HepG2 (cell line): ENCODE data around the gene PXDC1. TPM values are rescaled to one million over a fixed set of nuclear protein-coding genes. Genes with fewer than 3 reads are reported as not detected.

ENCODE experiments used
- ATAC-seq: fragments of 200-7000 bp; cut with Tn5 transposase; 3 replicates; pipeline ENCODE4 v1.9.1; 2020; ENCODE audit warnings: mild to moderate bottlenecking, moderate library complexity
- BruUV-seq: library from RNA; stranded (reverse); fragments of 400-500 nt; replicated peaks from 2 replicates; lab custom pipeline; 2021; lab: Mats Ljungman, UMichigan
- CTCF ChIA-PET: fragments of 300-600 bp; formaldehyde crosslinking; extraction: SDS; loops from one replicate; lab custom pipeline; 2021; ENCODE audit warnings: low total read pairs, inconsistent platforms, low intra/inter-chr PET ratio; lab: Yijun Ruan, JAX
- POLR2A ChIA-PET: fragments of 350-600 bp; sonication (Branson Sonifier 250); formaldehyde crosslinking; loops from one replicate; lab custom pipeline; 2020; ENCODE audit warnings: antibody characterized with exemption, inconsistent platforms; lab: Yijun Ruan, JAX
- DNase-seq: peaks from one replicate; pipeline ENCODE4 v3.0.0-alpha.2; 2015; ENCODE audit warnings: low spot score
- FAIRE-seq: peaks from 3 replicates; lab custom pipeline; 2011; peaks lifted over from hg19 to GRCh38; lab: Jason Lieb, UNC
- H2AFZ ChIP-seq: one replicate; pipeline ENCODE4 v1.6.1; 2011; ENCODE audit warnings: low read length, inconsistent platforms
- H3K27ac ChIP-seq: fragments of 300-600 bp; 3 replicates; pipeline ENCODE4 v1.8.0; 2011; ENCODE audit warnings: mixed run types, mild to moderate bottlenecking, mixed read lengths, low read length, inconsistent platforms; ENCODE audit not compliant: insufficient read depth; ENCODE audit errors: extremely low read length
- H3K27me3 ChIP-seq, 2 experiments: fragments of 200-600 bp in 1 of 2; 2 replicates in 1 of 2; 3 replicates in 1 of 2; pipeline versions ENCODE4 v1.6.0 to v1.8.0; 2011; ENCODE audit warnings: low read length in 2 of 2, mild to moderate bottlenecking in 2 of 2, moderate library complexity in 2 of 2, inconsistent platforms in 1 of 2; ENCODE audit not compliant: insufficient read depth in 2 of 2, control insufficient read depth in 1 of 2
- H3K36me3 ChIP-seq, 2 experiments: fragments of 200-600 bp in 1 of 2; replicated peaks in 1 of 2; 2 replicates in 1 of 2; 3 replicates in 1 of 2; pipeline versions ENCODE4 v1.5.1 to v1.8.0; 2011; ENCODE audit warnings: low read length in 2 of 2, inconsistent platforms in 1 of 2; ENCODE audit not compliant: insufficient read depth in 2 of 2, control insufficient read depth in 1 of 2
- H3K4me1 ChIP-seq: 2 replicates; pipeline ENCODE4 v1.5.1; 2012; ENCODE audit warnings: low read length, inconsistent platforms; ENCODE audit not compliant: insufficient read depth
- H3K4me2 ChIP-seq: 2 replicates; pipeline ENCODE4 v1.6.0; 2011; ENCODE audit warnings: low read depth, low read length, inconsistent platforms
- H3K4me3 ChIP-seq, 3 experiments: fragments of 200-600 bp in 1 of 3; sonication (generic), shearing (Covaris generic) in 1 of 3; replicated peaks in 1 of 3; 2 replicates each; pipeline ENCODE4 v1.5.1; 2011 to 2016; ENCODE audit warnings: low read length in 3 of 3, inconsistent platforms in 2 of 3, low read depth in 2 of 3, mild to moderate bottlenecking in 2 of 3, control low read depth in 1 of 3, mixed read lengths in 1 of 3; ENCODE audit not compliant: insufficient read depth in 1 of 3
- H3K79me2 ChIP-seq: one replicate; pipeline ENCODE4 v1.6.1; 2011; ENCODE audit warnings: low read length, inconsistent platforms; ENCODE audit not compliant: insufficient read depth
- H3K9ac ChIP-seq: 2 replicates; pipeline ENCODE4 v1.6.0; 2011; ENCODE audit warnings: mild to moderate bottlenecking, low read depth, low read length, inconsistent platforms; ENCODE audit not compliant: insufficient read depth
- H3K9me3 ChIP-seq: 2 replicates; pipeline ENCODE4 v1.5.1; 2012; ENCODE audit warnings: mild to moderate bottlenecking, low read length
- H4K20me1 ChIP-seq: 2 replicates; pipeline ENCODE4 v1.6.0; 2011; ENCODE audit warnings: inconsistent platforms, mild to moderate bottlenecking, low read length, moderate library complexity; ENCODE audit not compliant: insufficient read depth
- AGO2 ChIP-seq: fragments of 200-400 bp; formaldehyde crosslinking; optimal IDR thresholded peaks from 2 replicates; pipeline ENCODE3; 2017; ENCODE audit warnings: mild to moderate bottlenecking, low read depth, low read length, moderate library complexity
- BCL3 ChIP-seq: sonication (generic); formaldehyde crosslinking; IDR thresholded peaks from 2 replicates; pipeline ENCODE4 v1.5.1; 2020; ENCODE audit warnings: mild to moderate bottlenecking, missing genetic modification reagents, moderate library complexity
- IKZF5 ChIP-seq: IDR thresholded peaks from 2 replicates; pipeline ENCODE4 v1.6.1; 2018; ENCODE audit warnings: missing genetic modification reagents, mild to moderate bottlenecking, missing compliant biosample characterization
- JUND ChIP-seq: sonication (generic); formaldehyde crosslinking; IDR thresholded peaks from 2 replicates; pipeline ENCODE4 v1.8.0; 2022; ENCODE audit warnings: mild to moderate bottlenecking, missing genetic modification reagents
- RFX5 ChIP-seq: IDR thresholded peaks from 2 replicates; pipeline ENCODE4 v1.6.1; 2011; ENCODE audit warnings: low read depth, low read length, improper control_type of control experiment
- ZNF101 ChIP-seq: sonication (generic); formaldehyde crosslinking; IDR thresholded peaks from 2 replicates; pipeline ENCODE4 v1.4.0; 2020; ENCODE audit warnings: mild to moderate bottlenecking, low read depth, missing genetic modification reagents, borderline replicate concordance
- ZNF280D ChIP-seq: sonication (generic); formaldehyde crosslinking; IDR thresholded peaks from 2 replicates; pipeline ENCODE4 v1.5.1; 2020; ENCODE audit warnings: mild to moderate bottlenecking, missing genetic modification reagents
- ZNF784 ChIP-seq: sonication (generic); formaldehyde crosslinking; IDR thresholded peaks from 2 replicates; pipeline ENCODE4 v1.5.1; 2020; ENCODE audit warnings: missing genetic modification reagents, mild to moderate bottlenecking, borderline replicate concordance
- WGBS: methylation state at CpG from one replicate; pipeline ENCODE4 v1.1.6; 2017; ENCODE audit warnings: low lambda C conversion rate; 5-methylcytosine and 5-hydroxymethylcytosine counted together
- in situ Hi-C: cut with HindIII; loops from 2 replicates; pipeline ENCODE4 v1.10.0; 2017; ENCODE audit warnings: low pct_unique_long_range_greater_than_20kb; ENCODE audit not compliant: extremely low pct_ligation_motif_present
- intact Hi-C: fragments of 100-400 bp; cut with micrococcal nuclease; formaldehyde crosslinking; loops from one replicate; pipeline ENCODE4 v1.10.0; 2022; ENCODE audit not compliant: unreplicated experiment
- polyA plus RNA-seq, 8 experiments: library from polyadenylated mRNA; depleted of rRNA in 3 of 8; stranded (reverse) in 7 of 8; unstranded in 1 of 8; fragments of >200 nt; fragmentation: Illumina TruSeq in 4 of 8; extraction: Trizol in 4 of 8; gene quantifications; 2 replicates each; pipeline versions ENCODE4 v1.2.1 to v1.2.3, GENCODE V29; 2011 to 2016; ENCODE audit warnings: low read depth in 4 of 8, missing spikeins in 1 of 8, mixed read lengths in 1 of 8; ENCODE audit not compliant: insufficient read depth in 1 of 8
- total RNA-seq, 5 experiments: library from RNA; depleted of rRNA; stranded (reverse); fragments of >200 nt; fragmentation: Illumina TruSeq; extraction: Trizol; gene quantifications; 2 replicates each; pipeline ENCODE4 v1.2.3, GENCODE V29; 2016; ENCODE audit warnings: low read depth in 1 of 5
- TF ChIP-seq, protein P1 (sequence below): IDR thresholded peaks from 2 replicates; pipeline ENCODE4 v1.6.1; 2016; ENCODE audit warnings: low read depth

Gene PXDC1
- total and polyA plus RNA-seq, 2 of the 13 experiments (the other 11 are each of a cell fraction or from before 2014, with no cell fraction given), result 32.4 to 34.7 TPM

- TF ChIP-seq ZNF784 (CRISPR knock-in tag) (no peak), AGO2 (no peak)
These were observed 23.9 kb upstream of the PXDC1 start (continued) for GRCh38 chr6:3775386-3775785.

DNA sequence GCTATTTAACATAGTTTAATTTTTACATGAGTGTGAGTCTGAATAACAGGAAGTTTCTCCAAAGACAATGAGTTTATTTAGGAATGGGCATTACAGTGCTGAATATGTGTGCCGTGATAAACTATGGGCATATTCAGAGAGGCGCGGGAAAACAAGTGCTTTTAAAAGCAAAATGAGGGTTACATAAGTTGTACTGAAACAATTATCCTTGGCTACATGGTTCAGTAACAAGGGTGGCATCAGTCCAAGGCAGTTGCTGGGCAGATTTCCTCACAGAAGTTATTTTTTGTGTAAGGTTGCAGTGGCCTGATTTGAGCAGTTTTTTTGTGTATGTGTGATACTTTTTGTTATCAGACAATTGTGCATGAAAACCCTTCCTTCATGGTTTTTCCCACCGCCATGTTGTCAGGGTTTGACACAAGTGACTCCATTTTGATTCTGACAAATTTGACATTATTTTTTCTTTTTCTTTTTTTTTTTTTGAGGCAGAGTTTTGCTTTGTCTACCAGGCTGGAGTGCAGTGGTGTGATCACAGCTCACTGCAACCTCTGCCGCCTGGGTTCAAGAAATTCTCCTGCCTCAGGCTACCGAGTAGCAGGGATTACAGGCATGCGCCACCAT is 22.3 kb upstream of the PXDC1 start:
- Histone ChIP-seq H3K27ac (no peak overlapping the region), H3K27me3 (peaks cover 0 to 7% of the 10 kb centered on the region in 2 experiments; a peak in 1 of 5 replicates), H3K4me3 (no peak overlapping the region), H3K4me1 (peaks cover 9% of the 10 kb centered on the region), H3K79me2 (no peaks in the 10 kb centered on the region), H4K20me1 (no peaks in the 10 kb centered on the region), H2AFZ (no peak overlapping the region), H3K4me2 (no peak overlapping the region), H3K9ac (no peak overlapping the region), H3K36me3 (no peaks in the 10 kb centered on the region), H3K9me3 (no peaks in the 10 kb centered on the region)
- 81% methylated on average over 7 of the region's 7 CpGs for WGBS
- FAIRE-seq, result no peak
- no peak for ATAC-seq
- no TSS peak for BruUV-seq
- in situ Hi-C loops, result no loop called here
- no peak for TF ChIP-seq ZNF280D (CRISPR knock-in tag)
- no peak for TF ChIP-seq IKZF5 (CRISPR knock-in tag)
- peak; percentile 86 for TF ChIP-seq RFX5
- TF ChIP-seq JUND (CRISPR knock-in tag), result no peak
- TF ChIP-seq, protein P1, sequence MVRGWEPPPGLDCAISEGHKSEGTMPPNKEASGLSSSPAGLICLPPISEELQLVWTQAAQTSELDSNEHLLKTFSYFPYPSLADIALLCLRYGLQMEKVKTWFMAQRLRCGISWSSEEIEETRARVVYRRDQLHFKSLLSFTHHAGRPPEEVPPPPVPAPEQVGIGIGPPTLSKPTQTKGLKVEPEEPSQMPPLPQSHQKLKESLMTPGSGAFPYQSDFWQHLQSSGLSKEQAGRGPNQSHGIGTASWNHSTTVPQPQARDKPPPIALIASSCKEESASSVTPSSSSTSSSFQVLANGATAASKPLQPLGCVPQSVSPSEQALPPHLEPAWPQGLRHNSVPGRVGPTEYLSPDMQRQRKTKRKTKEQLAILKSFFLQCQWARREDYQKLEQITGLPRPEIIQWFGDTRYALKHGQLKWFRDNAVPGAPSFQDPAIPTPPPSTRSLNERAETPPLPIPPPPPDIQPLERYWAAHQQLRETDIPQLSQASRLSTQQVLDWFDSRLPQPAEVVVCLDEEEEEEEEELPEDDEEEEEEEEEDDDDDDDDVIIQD (CRISPR knock-in tag), result no peak
- no peak for TF ChIP-seq BCL3 (CRISPR knock-in tag)
- no peak for TF ChIP-seq ZNF101
- intact Hi-C loops, result no loop called here
- no peak for DNase-seq
- CTCF ChIA-PET, result no interaction called here
- POLR2A ChIA-PET, result no interaction called here
